Thyroid gland (tissue), 4 donors: ENCODE data around the gene RTN4. TPM values are rescaled to one million over a fixed set of nuclear protein-coding genes. Genes with fewer than 3 reads are reported as not detected.

ENCODE experiments used
- DNase-seq, 2 donors: peaks; one replicate each; pipeline ENCODE4 v3.0.0-alpha.2; 2019
- H3K27ac ChIP-seq, 3 donors: fragments of 200-600 bp; sonication (generic); 1 replicate in 2 of 3; 2 replicates in 1 of 3; pipeline ENCODE4 v1.5.1; 2016 to 2019; ENCODE audit warnings: mild to moderate bottlenecking in 1 of 3, moderate library complexity in 1 of 3
- H3K27me3 ChIP-seq: fragments of 200-600 bp; sonication (generic); one replicate; pipeline ENCODE4 v1.5.1; 2019
- H3K36me3 ChIP-seq, 2 donors: fragments of 200-600 bp; sonication (generic); one replicate each; pipeline ENCODE4 v1.5.1; 2016 to 2019
- H3K4me1 ChIP-seq, 2 donors: fragments of 200-600 bp; sonication (generic); one replicate each; pipeline ENCODE4 v1.5.1; 2017 to 2019
- H3K4me3 ChIP-seq, 3 donors: fragments of 200-600 bp; sonication (generic); replicated peaks in 1 of 3; 1 replicate in 2 of 3; 2 replicates in 1 of 3; pipeline ENCODE4 v1.5.1; 2016; ENCODE audit warnings: mild to moderate bottlenecking in 1 of 3
- H3K9me3 ChIP-seq: fragments of 200-600 bp; sonication (generic); one replicate; pipeline ENCODE4 v1.5.1; 2017
- CTCF ChIP-seq, 6 experiments: fragments of 200-600 bp in 3 of 6; fragments of 450-650 bp in 3 of 6; sonication (generic) in 3 of 6; IDR thresholded peaks; one replicate each; pipeline ENCODE4 v1.5.1; 2016 to 2019; ENCODE audit warnings: antibody characterized with exemption in 6 of 6, mild to moderate bottlenecking in 2 of 6, inconsistent platforms in 1 of 6, moderate library complexity in 1 of 6
- POLR2A ChIP-seq, 2 donors: fragments of 450-650 bp; IDR thresholded peaks; one replicate each; pipeline ENCODE4 v1.6.1; 2017; ENCODE audit warnings: antibody characterized with exemption in 2 of 2, mild to moderate bottlenecking in 2 of 2, moderate library complexity in 1 of 2
- WGBS, 2 donors: methylation state at CpG; one replicate each; pipeline ENCODE4 v1.1.5; 2017; 5-methylcytosine and 5-hydroxymethylcytosine counted together
- intact Hi-C: fragments of 100-400 bp; cut with DNase I; formaldehyde crosslinking; loops from one replicate; pipeline ENCODE4 v1.15.1; 2023
- total RNA-seq, 4 donors: library from RNA; depleted of rRNA; stranded (reverse); fragments of >200 nt; gene quantifications; one replicate each; pipeline ENCODE4 v1.2.3, GENCODE V29; 2016

RTN4 gene
- total RNA-seq, 4 donors from 2014 or later: 144 to 256 (median 180) TPM

- TF ChIP-seq CTCF (IDR thresholded peaks at IDR 0.05): no peak
- intact Hi-C loops: no loop called here
- Histone ChIP-seq H3K4me3 (no peak overlapping the region), H3K9me3 (no peaks in the 10 kb centered on the region), H3K4me1 (peaks cover under 1 to 4% of the 10 kb centered on the region in 2 donors), H3K36me3 (no peaks in the 10 kb centered on the region), H3K27ac (peak overlapping the region; percentile 16 to 36 (median 24)), H3K27me3 (no peaks in the 10 kb centered on the region)
- DNase-seq: peak; percentile 54 to 66
- 69 to 77% methylated on average over 25 of the region's 25 CpGs for WGBS, 2 donors
Observed at GRCh38 chr2:55061523-55062344, 11.5 kb upstream of the RTN4 start.

- Histone ChIP-seq H3K27ac (no peak overlapping the region), H3K4me1 (no peaks in the 10 kb centered on the region), H3K9me3 (no peaks in the 10 kb centered on the region), H3K36me3 (no peaks in the 10 kb centered on the region), H3K27me3 (no peaks in the 10 kb centered on the region), H3K4me3 (no peak overlapping the region)
- WGBS, 2 donors: 92% methylated on average over 4 of the region's 4 CpGs
- DNase-seq: no peak
- intact Hi-C loops: no loop called here
- TF ChIP-seq CTCF (IDR thresholded peaks at IDR 0.05): no peak
- no peak for TF ChIP-seq POLR2A (IDR thresholded peaks at IDR 0.05)
Observed at GRCh38 chr2:55059793-55060192, 9.5 kb upstream of the RTN4 start.

GRCh38 chr2:55057474-55057873, 7.2 kb upstream of the RTN4 start:
- H3K27me3 ChIP-seq: no peaks in the 10 kb centered on the region
- TF ChIP-seq POLR2A (IDR thresholded peaks at IDR 0.05): no peak
- TF ChIP-seq CTCF (IDR thresholded peaks at IDR 0.05): no peak
- H3K36me3 ChIP-seq: no peaks in the 10 kb centered on the region
- intact Hi-C loops: no loop called here
- H3K4me3 ChIP-seq: no peak overlapping the region
- no peaks in the 10 kb centered on the region for H3K9me3 ChIP-seq
- 89 to 97% methylated on average over 3 of the region's 3 CpGs for WGBS, 2 donors
- peaks cover 5 to 10% of the 10 kb centered on the region in 2 donors for H3K4me1 ChIP-seq
- DNase-seq: no peak
- no peak overlapping the region for H3K27ac ChIP-seq

GRCh38 chr2:55056024-55056521, 5.8 kb upstream of the RTN4 start:
- 84 to 88% methylated on average over 9 of the region's 9 CpGs for WGBS, 2 donors
- peaks cover 11 to 21% of the 10 kb centered on the region in 2 donors for H3K4me1 ChIP-seq
- TF ChIP-seq CTCF (IDR thresholded peaks at IDR 0.05) (no peak), POLR2A (IDR thresholded peaks at IDR 0.05) (no peak)
- H3K36me3 ChIP-seq: no peaks in the 10 kb centered on the region
- no peaks in the 10 kb centered on the region for H3K9me3 ChIP-seq
- H3K4me3 ChIP-seq: no peak overlapping the region
- H3K27me3 ChIP-seq: no peaks in the 10 kb centered on the region
- intact Hi-C loops: no loop called here
- H3K27ac ChIP-seq: no peak overlapping the region
- DNase-seq: no peak
